NT2/D1 (cell line): Measurements from ENCODE around the gene AP3B2.

Experiments used
- SUZ12 ChIP-seq: IDR thresholded peaks from 2 replicates; pipeline ENCODE4 v1.6.1; 2011; ENCODE audit not compliant: insufficient read length, insufficient read depth; ENCODE audit errors: extremely low read depth
- YY1 ChIP-seq: IDR thresholded peaks from 2 replicates; pipeline ENCODE4 v1.6.1; 2011; ENCODE audit not compliant: insufficient read length, insufficient read depth
- ZNF274 ChIP-seq: IDR thresholded peaks from 2 replicates; pipeline ENCODE4 v1.6.1; 2011; ENCODE audit warnings: mild to moderate bottlenecking, low read depth, low read length

GRCh38 chr15:82647835-82648256 lies 61.8 kb downstream of the AP3B2 start:
- TF ChIP-seq YY1, result no peak
- TF ChIP-seq SUZ12, result no peak
- no peak for TF ChIP-seq ZNF274
